GM19468 (cell line): ENCODE data around the gene TMEM178B.

Experiments
- ATAC-seq: cut with Tn5 transposase; IDR thresholded peaks from one replicate; pipeline ENCODE4 v1.9.1; 2021; ENCODE audit warnings: mild to moderate bottlenecking, moderate library complexity, moderate number of reproducible peaks; ENCODE audit not compliant: unreplicated experiment; ENCODE audit errors: extremely low read depth

The TMEM178B gene

GRCh38 chr7:141483044-141483443 lies 409.2 kb downstream of the TMEM178B start:
- no peak for ATAC-seq

- ATAC-seq: no peak
Observed at GRCh38 chr7:141484907-141485306, 411.0 kb downstream of the TMEM178B start.

- no peak for ATAC-seq
Observed at GRCh38 chr7:141486959-141487358, 413.1 kb downstream of the TMEM178B start.

- no peak for ATAC-seq
Observed at GRCh38 chr7:141490474-141490873, 416.6 kb downstream of the TMEM178B start.

- ATAC-seq: no peak
Observed at GRCh38 chr7:141495057-141495456, 421.2 kb downstream of the TMEM178B start.

GRCh38 chr7:141497391-141497790 lies 423.5 kb downstream of the TMEM178B start:
- ATAC-seq: no peak

GRCh38 chr7:141500608-141501007 lies 426.7 kb downstream of the TMEM178B start:
- no peak for ATAC-seq

- no peak for ATAC-seq
Observed at GRCh38 chr7:141501451-141501850, 427.6 kb downstream of the TMEM178B start.

GRCh38 chr7:141511316-141511675 lies 437.4 kb downstream of the TMEM178B start:
- ATAC-seq: no peak

- no peak for ATAC-seq
Observed at GRCh38 chr7:141511676-141512396, 438.0 kb downstream of the TMEM178B start.

GRCh38 chr7:141512597-141512996 lies 438.7 kb downstream of the TMEM178B start:
- no peak for ATAC-seq

GRCh38 chr7:141513720-141514119 lies 439.9 kb downstream of the TMEM178B start:
- ATAC-seq: no peak

GRCh38 chr7:141515941-141516340 lies 442.1 kb downstream of the TMEM178B start:
- ATAC-seq: no peak

- ATAC-seq: no peak
Observed at GRCh38 chr7:141519623-141520022, 445.8 kb downstream of the TMEM178B start.

- no peak for ATAC-seq
Observed at GRCh38 chr7:141522657-141523342, 448.9 kb downstream of the TMEM178B start.

GRCh38 chr7:141525973-141526514 lies 452.2 kb downstream of the TMEM178B start:
- no peak for ATAC-seq

- no peak for ATAC-seq
Observed at GRCh38 chr7:141527076-141527475, 453.2 kb downstream of the TMEM178B start.

GRCh38 chr7:141528399-141528798 lies 454.5 kb downstream of the TMEM178B start:
- ATAC-seq: no peak
